Measurements from ENCODE around the gene TMEFF2.
A peak's percentile ranks its signal among the peaks of the same experiment; 100 is the strongest.

TMEFF2 gene

GRCh38 chr2:191957996-191958860 lies 236.5 kb downstream of the TMEFF2 start:
- no peak for DNase-seq

GRCh38 chr2:191954451-191954850 lies 240.3 kb downstream of the TMEFF2 start:
- no peak for DNase-seq

GRCh38 chr2:191952515-191953270 lies 242.0 kb downstream of the TMEFF2 start:
- no peak for DNase-seq

DNA sequence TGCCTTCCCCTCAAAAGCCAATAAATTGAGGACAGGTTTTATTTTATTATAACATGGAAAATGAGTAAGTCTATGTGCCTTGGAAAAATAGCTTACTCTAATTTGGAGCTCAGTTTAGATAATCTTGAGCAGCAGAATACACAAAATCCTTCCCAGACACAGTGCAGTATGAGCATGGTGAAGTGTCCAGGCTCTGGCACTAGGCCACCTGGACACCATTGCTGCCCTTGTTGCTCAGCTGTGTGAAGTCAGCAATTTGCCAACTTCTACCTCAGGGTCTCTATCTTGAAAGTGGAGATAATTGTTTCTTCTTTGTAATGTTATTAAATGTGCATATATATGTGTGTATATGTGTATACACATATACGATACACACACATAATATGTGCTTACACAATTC lies 242.9 kb downstream of the TMEFF2 start:
- no peak for DNase-seq

GRCh38 chr2:191951376-191951775 lies 243.4 kb downstream of the TMEFF2 start:
- no peak for DNase-seq

DNA sequence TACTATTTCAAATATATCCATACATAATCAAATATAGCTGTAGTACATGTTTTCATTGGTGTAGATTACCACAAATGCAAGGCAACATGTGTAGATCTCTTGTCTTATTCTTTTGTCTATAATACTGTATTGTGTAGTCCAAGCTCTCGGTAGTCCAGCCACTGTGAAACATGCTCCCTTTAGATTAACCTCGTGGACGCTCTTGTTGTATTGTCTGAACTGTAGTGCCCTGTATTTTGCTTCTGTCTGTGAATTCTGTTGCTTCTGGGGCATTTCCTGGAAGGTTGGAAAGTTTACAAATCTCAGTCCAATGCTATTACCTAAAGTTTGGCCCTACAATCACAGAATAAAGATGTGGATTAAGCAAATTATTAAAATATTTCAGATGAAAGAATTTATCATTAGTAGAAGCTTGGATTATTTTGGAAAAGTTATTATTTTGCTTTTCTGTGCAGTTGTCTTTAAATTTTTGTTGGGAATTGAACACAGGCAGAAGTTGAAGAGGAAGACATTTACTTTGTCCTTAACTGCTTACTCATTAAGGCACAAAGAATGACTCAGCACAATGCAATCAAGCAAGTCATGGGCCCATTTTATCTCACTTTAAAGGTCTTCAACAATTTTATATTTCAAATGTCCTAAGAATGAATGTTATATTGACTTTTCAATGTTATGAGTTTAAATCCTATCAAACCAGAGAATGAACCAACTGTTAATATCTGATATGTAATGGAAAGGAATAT lies 244.4 kb downstream of the TMEFF2 start:
- DNase-seq = no peak

DNA sequence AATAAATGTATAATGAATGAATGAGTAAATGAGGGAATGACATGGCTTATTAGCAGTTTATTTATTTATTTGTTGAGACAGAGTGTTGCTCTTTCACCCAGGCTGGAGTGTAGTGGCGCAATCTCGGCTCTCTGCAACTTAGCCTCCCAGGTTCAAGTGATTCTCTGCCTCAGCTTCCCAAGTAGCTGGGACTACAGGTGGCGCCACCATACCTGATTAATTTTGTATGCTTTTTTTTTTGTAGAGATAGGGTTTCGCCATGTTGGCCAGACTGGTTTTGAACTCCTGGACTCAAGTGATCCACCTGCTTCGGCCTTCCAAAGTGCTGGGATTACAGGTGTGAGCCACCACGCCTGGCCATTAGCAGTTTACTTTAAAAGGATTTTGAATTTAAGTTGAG lies 247.5 kb downstream of the TMEFF2 start:
- no peak for DNase-seq

DNA sequence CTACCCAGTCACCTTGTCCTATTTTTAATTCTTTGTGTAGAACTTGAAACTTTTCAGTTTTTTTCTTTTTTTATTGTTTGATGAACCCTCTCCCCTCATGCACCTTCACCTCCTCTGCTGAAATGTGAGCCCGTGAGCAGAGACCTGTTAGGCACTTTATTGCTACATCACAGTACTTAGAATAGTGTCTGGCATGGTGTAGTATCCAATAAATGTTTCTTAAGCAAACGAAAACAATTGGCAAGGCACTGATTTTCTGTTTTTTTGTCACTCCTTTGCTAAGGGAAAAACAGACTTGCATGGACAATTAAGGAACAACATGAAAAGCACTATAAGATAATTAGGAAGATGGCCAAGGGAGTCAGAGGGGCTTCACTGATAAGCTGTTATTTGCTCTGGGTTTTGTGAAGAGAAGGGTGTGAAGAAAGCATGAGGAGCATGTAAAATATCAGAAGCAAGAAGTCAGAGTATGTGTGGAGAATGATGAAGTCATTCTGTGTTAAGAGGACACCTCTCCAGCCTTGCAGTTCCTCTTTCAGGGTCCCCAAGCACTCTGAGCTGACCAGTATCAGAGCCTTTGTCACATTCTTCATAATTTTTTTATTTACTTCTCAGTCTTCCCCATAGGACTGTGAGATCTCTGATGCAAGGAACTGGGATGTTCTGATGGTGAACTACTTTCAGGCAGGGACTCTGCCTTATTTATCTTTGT lies 248.1 kb downstream of the TMEFF2 start:
- no peak for DNase-seq

DNA sequence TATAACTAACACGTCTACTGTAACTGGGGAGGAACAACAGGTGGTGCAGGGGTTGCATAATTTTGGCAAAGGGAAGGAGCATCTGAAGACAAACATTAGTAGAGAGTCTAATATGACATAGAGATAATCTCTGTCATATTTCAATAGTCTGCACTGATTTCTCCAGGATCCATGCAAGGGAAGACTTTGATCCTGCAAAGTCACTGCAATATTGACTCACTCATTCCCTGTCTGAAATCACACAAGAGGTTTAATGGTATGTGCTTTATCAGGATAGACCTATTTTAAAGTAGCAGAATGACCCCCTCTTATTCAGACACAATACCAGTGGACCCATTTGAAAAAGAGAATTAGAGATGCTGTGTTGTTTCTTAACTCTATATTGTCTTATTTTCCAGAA lies 249.1 kb downstream of the TMEFF2 start:
- DNase-seq = no peak

DNA sequence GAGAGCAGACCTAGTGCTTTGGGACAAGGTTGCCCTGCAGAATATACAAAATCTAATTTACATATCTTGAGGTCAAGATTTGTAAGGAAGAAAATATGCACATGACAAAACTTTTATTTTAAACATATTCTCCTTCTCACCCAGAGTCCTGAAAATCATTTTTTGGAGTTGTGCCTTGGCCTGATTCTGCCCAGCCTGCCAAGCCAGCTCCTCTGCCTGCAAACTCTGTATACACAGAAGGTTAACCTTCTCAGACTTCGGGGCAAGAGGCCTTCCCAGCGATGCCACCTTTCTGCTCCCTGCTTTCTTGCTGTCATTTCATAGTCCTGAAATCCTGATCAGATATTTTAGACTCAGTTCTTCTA lies 252.0 kb downstream of the TMEFF2 start:
- DNase-seq = no peak

DNA sequence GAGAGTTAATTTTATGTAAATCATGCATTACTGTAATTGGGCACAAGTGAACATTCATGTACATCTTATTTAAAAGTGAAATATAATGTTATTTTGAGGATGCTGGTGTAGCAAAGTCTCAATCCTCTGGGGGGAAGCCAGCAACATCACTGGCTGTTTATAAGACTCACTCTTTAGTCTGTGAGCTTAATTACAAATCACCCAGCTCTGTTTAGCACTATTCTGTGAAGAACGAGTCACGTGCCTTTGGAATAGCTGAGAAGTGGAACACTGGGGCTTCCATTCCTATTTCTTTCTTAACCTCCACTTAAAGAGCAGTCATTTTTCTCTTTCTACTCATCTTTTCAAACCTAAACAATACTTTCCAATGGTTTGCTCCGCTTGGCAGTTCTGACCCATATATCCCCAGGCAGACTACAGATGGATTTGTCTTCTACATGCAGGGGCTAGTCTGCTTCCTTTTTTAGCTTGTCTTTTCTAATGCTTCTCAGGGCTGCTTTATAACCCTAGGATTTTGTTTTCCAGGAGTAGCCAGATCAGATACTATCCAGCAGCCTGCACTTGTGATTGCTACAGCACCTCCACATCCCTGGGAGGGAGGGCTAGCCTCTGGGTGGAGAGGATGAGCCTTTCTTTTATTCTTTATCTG lies 252.5 kb downstream of the TMEFF2 start:
- no peak for DNase-seq

GRCh38 chr2:191941376-191941929 lies 253.3 kb downstream of the TMEFF2 start:
- no peak for DNase-seq

- no peak for DNase-seq
Observed at GRCh38 chr2:191938779-191939178, 256.0 kb downstream of the TMEFF2 start.

GRCh38 chr2:191936882-191937405 lies 257.8 kb downstream of the TMEFF2 start:
- DNase-seq = no peak

DNA sequence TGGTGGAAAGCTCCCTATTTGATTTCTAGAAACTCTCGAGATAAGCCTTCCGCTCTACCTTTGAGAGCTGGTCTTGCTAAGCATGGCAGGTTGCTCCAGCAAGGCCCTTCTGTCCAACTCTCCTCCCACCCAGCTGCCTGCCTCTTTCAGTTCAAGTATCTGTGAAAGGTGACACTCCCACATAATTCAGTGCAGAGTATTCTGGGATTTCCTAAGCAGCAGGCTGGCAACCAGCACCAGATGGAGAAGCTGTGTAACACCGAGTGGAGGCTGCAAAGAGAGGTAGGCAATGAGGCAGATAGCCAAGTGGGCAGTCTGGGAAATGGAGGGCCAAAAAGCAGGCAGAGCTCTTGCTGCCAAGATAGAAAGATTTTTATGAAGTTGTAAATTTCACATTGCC lies 259.5 kb downstream of the TMEFF2 start:
- DNase-seq = peak; percentile 66

- DNase-seq = no peak
Observed at GRCh38 chr2:191933307-191934105, 261.2 kb downstream of the TMEFF2 start.

- no peak for DNase-seq
Observed at GRCh38 chr2:191932286-191932685, 262.4 kb downstream of the TMEFF2 start.

GRCh38 chr2:191931329-191931728 lies 263.4 kb downstream of the TMEFF2 start:
- no peak for DNase-seq

DNA sequence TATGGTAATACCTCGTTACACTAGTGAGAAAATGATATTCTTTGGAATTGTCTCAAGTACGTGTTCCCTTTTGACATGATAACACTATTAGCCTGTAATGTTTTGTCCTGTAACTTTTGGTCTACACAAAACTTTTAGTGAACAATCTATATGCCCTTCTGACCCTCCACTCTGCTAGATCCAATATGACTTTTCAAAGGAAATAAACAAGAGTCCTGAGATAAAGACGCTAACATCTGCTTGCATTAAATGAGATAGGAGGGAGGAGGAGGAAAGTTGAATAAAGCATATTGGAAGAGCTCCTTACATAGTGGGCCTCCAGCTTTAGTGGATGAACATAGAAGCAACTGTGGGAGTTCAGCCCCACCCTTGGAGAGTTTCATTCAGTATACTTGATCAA lies 264.5 kb downstream of the TMEFF2 start:
- DNase-seq = no peak

DNA sequence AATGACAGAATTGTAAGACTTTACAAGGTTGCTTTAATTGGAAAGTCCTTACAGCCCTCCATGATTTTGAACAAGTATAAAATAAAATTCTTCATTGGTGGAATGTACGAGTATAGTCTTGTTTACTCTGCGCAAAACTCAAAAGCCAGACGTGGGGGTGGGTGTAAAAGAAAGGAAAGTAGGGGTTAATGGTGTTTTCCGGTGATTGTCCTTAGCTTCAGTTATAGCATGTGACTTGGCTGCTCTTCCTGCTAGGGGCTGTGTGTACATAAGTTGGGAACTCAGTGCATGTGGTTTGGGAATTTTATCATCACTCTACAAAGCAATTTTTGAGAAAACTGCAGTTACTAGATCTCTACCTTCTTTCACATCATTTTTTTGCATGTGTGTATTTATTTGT lies 265.4 kb downstream of the TMEFF2 start:
- DNase-seq = no peak

DNA sequence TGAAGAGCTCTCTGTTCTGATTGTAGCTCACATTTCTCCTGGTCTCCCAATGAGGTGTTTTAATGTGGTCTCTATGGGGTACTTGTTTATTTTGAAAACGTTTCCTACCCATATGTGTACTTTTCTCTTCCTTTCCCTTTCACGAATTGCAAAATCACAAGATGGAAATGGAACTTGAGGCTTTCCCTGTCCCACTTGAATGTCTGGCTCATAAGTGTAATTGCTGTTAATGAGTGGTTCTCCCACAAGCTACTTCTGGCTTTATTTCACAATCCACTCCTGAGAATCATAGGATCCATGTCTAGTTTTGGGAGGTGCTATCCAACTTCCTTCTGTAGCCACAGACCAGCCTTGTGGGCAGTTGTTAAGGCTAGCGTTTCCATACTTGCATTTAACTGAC lies 266.7 kb downstream of the TMEFF2 start:
- no peak for DNase-seq

Measured in NCI-H187 treated with DMSO at 0.1 percent for 48 hours (cell line).